ENCODE data around the gene CAPZB. TPM values are rescaled to one million over a fixed set of nuclear protein-coding genes. Genes with fewer than 3 reads are reported as not detected.

The CAPZB gene
- total RNA-seq, 4 donors from 2014 or later = 84.7 to 124 (median 103) TPM

DNA sequence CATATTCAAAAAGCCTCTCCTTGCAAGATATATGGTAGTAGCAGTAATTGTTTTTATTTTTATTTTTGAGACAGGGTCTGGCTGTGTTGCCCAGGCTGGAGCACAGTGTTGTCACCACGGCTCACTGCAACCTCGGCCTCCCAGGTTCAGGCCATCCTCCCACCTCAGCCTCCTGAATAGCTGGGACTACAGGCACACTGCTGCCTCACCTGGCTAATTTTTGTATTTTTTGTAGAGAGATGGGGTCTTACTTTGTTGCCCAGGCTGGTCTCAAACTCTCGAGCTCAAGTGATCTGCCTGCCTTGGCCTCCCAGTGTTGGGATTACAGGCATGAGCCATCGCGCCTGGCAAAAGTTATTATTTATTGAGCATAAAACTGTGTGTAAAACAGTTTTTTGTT lies 134.8 kb downstream of the CAPZB start:
- no peak overlapping the region for H3K4me3 ChIP-seq (ENCODE audit: low read depth, poor library complexity, severe bottlenecking)
- no peak for TF ChIP-seq POLR2A (IDR thresholded peaks at IDR 0.05)
- TF ChIP-seq, protein P1, sequence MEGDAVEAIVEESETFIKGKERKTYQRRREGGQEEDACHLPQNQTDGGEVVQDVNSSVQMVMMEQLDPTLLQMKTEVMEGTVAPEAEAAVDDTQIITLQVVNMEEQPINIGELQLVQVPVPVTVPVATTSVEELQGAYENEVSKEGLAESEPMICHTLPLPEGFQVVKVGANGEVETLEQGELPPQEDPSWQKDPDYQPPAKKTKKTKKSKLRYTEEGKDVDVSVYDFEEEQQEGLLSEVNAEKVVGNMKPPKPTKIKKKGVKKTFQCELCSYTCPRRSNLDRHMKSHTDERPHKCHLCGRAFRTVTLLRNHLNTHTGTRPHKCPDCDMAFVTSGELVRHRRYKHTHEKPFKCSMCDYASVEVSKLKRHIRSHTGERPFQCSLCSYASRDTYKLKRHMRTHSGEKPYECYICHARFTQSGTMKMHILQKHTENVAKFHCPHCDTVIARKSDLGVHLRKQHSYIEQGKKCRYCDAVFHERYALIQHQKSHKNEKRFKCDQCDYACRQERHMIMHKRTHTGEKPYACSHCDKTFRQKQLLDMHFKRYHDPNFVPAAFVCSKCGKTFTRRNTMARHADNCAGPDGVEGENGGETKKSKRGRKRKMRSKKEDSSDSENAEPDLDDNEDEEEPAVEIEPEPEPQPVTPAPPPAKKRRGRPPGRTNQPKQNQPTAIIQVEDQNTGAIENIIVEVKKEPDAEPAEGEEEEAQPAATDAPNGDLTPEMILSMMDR (IDR thresholded peaks at IDR 0.05) = no peak
- no peak for DNase-seq (ENCODE audit: low spot score in 2 of 2)
- 96% methylated on average over 5 of the region's 5 CpGs for WGBS, 2 donors
- intact Hi-C loops (cut with DNase I; ENCODE audit: low total_unique reads) = no loop called here

DNA sequence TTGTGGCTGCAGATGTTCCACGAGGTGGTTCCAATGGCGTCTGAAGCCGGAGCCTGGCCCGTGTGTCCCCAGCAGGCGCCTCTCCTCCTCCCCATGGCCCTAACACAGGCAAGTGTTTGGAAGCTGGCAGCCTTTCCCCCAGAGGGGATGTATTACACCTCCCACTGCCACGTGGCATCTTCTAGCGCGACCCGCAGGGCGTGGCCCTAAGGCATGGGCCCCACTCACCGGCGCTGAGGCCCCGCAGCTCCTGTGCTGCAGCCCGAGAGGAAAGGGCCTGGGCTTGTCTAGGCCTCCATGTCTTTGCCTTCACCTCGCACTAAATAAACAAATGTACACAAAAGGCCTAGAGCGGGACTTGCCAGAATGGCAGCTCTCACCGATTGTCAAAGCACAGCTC lies 135.3 kb downstream of the CAPZB start:
- TF ChIP-seq, protein P1 (IDR thresholded peaks at IDR 0.05) = no peak
- no peak for TF ChIP-seq POLR2A (IDR thresholded peaks at IDR 0.05)
- H3K4me3 ChIP-seq (ENCODE audit: low read depth, poor library complexity, severe bottlenecking) = no peak overlapping the region
- DNase-seq (ENCODE audit: low spot score in 2 of 2) = no peak
- intact Hi-C loops (cut with DNase I; ENCODE audit: low total_unique reads) = loop anchor here (5.0 kb wide), 1 partner anchor 297 kb away; no protein-coding TSS in a partner anchor
- WGBS, 2 donors = 74 to 80% methylated on average over 16 to 17 of the region's 17 CpGs

DNA sequence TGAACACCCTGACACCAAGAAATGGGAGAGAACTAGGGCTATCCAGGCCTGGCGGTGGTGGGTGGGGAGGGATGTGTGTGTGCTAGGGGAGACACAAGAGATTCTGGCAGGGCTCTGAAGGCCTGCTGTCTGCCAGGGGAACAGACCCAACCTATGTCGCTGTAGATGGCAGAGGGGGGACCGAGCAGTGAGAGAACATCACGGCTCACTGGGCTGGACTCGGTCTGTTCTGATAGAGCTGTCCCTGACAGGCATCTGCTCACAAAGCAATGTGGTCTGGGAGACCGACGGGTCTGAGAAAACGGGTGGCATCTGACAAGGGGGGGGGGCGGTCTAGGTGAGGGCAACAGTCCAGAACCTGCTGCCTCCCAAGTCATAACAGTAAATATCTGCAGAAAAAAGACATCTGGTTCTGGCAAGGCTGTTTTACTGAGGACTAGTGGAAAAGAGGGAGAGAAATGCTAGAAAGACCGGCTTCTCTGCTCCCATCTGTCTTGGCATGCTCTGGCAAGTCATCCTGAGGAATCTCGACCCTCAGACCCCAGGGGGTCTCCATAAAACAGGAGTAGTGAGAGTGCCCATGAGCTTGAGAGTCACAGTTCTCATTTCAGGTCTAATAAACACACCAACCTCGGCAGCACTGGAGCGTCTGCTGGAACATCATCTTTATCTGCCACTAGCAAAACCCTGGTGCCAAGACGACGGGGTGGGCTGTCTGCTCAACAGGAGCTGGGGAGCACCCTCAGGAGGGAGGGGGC lies 136.7 kb downstream of the CAPZB start:
- intact Hi-C loops (cut with DNase I; ENCODE audit: low total_unique reads) = loop anchor here (5.0 kb wide), 1 partner anchor 299 kb away; no protein-coding TSS in a partner anchor
- H3K4me3 ChIP-seq (ENCODE audit: low read depth, poor library complexity, severe bottlenecking) = no peak overlapping the region
- no peak for DNase-seq (ENCODE audit: low spot score in 2 of 2)
- TF ChIP-seq, protein P1 (IDR thresholded peaks at IDR 0.05) = no peak
- TF ChIP-seq POLR2A (IDR thresholded peaks at IDR 0.05) = no peak
- WGBS, 2 donors = 66 to 74% methylated on average over 14 to 15 of the region's 15 CpGs

DNA sequence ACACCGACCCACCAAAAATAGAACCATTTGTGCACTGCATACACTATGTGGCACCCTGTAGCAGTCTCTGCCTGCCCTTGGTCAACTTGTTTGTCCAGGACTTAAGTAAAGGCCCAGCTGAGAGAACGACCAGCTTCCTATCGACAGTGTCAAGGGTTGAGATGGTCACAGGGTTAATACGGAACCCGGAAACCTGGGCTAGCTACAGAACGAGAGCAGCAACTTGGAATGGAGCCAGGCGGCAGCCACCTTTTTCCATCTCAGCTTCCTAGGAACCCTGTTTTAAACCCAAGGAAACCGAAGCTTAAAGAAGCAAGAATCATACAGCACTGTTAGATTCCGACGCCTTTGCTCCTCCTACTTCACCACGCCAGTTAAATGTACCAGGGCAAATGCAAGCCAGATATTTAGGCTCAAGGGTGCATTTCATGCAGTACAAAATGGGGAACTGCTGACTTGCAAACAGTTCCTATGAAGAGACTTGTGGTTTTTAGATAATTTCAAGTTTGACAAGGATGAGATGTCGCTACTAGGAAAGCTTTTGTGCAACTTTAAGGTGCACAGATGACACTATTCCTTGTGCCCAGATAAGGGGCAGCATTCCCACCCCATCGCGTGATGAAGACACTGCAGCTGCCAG lies 137.7 kb downstream of the CAPZB start:
- DNase-seq (ENCODE audit: low spot score in 2 of 2) = no peak
- intact Hi-C loops (cut with DNase I; ENCODE audit: low total_unique reads) = loop anchor here (5.0 kb wide), 1 partner anchor 300 kb away; no protein-coding TSS in a partner anchor
- WGBS, 2 donors = 65 to 66% methylated on average over 14 of the region's 14 CpGs

DNA sequence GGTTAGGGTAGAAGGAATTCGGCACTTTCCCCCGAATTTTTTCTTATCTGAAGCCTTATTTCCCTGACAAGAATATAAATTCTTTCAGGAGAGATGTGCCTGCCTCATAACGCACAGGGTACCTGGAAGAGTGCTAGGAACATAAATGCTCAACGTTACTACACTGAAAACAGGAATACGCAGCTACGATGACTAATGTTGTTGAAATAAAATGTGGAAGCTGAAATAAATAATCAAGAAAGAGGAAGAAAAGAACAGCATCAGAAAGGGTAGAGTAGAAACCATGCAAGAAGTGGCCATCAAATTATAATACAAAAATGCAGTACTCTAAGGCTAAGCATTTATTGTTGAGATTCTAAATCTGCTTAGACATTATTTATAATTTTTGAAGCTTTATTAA lies 139.3 kb downstream of the CAPZB start:
- WGBS, 2 donors = 77 to 81% methylated on average over 6 of the region's 6 CpGs
- no peak overlapping the region for H3K4me3 ChIP-seq (ENCODE audit: low read depth, poor library complexity, severe bottlenecking)
- TF ChIP-seq POLR2A (IDR thresholded peaks at IDR 0.05) = no peak
- TF ChIP-seq, protein P1 (IDR thresholded peaks at IDR 0.05) = no peak
- intact Hi-C loops (cut with DNase I; ENCODE audit: low total_unique reads) = loop anchor here (5.0 kb wide), 1 partner anchor 301 kb away; no protein-coding TSS in a partner anchor
- no peak for DNase-seq (ENCODE audit: low spot score in 2 of 2)

More for the DNA sequence above, 137.7 kb downstream of the CAPZB start:
- TF ChIP-seq, protein P1 (IDR thresholded peaks at IDR 0.05) = no peak
- TF ChIP-seq POLR2A (IDR thresholded peaks at IDR 0.05) = no peak
- H3K4me3 ChIP-seq (ENCODE audit: low read depth, poor library complexity, severe bottlenecking) = no peak overlapping the region

Data from lower leg skin (tissue), 4 donors.